IMR-90 (cell line): ENCODE results near the gene DAPK1. TPM values are rescaled to one million over a fixed set of nuclear protein-coding genes. Genes with fewer than 3 reads are reported as not detected.

Experiments
- ATAC-seq: fragments of 200-7000 bp; cut with Tn5 transposase; 2 replicates; pipeline ENCODE4 v1.9.1; 2020; ENCODE audit warnings: low read depth, mild to moderate bottlenecking, moderate library complexity
- BruUV-seq: library from RNA; stranded (reverse); fragments of 400-500 nt; replicated peaks from 2 replicates; lab custom pipeline; 2021; lab: Mats Ljungman, UMichigan
- CTCF ChIA-PET: fragments of 300-600 bp; formaldehyde crosslinking; extraction: SDS; loops from one replicate; lab custom pipeline; 2021; ENCODE audit warnings: antibody characterized with exemption; lab: Yijun Ruan, JAX
- POLR2A ChIA-PET: fragments of 300-600 bp; sonication (Branson Sonifier 250); formaldehyde crosslinking; loops from one replicate; lab custom pipeline; 2022; ENCODE audit warnings: antibody characterized with exemption; ENCODE audit not compliant: unreplicated experiment; lab: Charles Lee
- DNase-seq: peaks from one replicate; pipeline ENCODE4 v3.0.0; 2013
- H2AFZ ChIP-seq: replicated peaks from 2 replicates; pipeline ENCODE3; 2013; ENCODE audit warnings: low read length, mild to moderate bottlenecking; ENCODE audit not compliant: poor library complexity
- H2AK5ac ChIP-seq: 2 replicates; pipeline ENCODE4 v1.6.1; 2013; ENCODE audit warnings: low read depth, low read length, inconsistent platforms
- H2AK9ac ChIP-seq: replicated peaks from 2 replicates; pipeline ENCODE3; 2013; ENCODE audit warnings: mild to moderate bottlenecking, low read depth, low read length, moderate library complexity; ENCODE audit not compliant: poor library complexity
- H2BK120ac ChIP-seq: 2 replicates; pipeline ENCODE4 v1.6.1; 2013; ENCODE audit warnings: low read depth, low read length, inconsistent platforms
- H2BK15ac ChIP-seq: 3 replicates; pipeline ENCODE4 v1.6.1; 2013; ENCODE audit warnings: low read depth, low read length, inconsistent platforms
- H2BK20ac ChIP-seq: 2 replicates; pipeline ENCODE4 v1.6.1; 2013; ENCODE audit warnings: low read depth, mild to moderate bottlenecking, inconsistent platforms, low read length, moderate library complexity
- H2BK5ac ChIP-seq: 2 replicates; pipeline ENCODE4 v1.6.1; 2013; ENCODE audit warnings: mild to moderate bottlenecking, low read depth, low read length, inconsistent platforms; ENCODE audit not compliant: poor library complexity, severe bottlenecking
- H3K14ac ChIP-seq: replicated peaks from 2 replicates; pipeline ENCODE4 v1.6.1; 2013; ENCODE audit warnings: low read depth, low read length, inconsistent platforms
- H3K18ac ChIP-seq: 2 replicates; pipeline ENCODE4 v1.6.1; 2013; ENCODE audit warnings: low read depth, low read length, control low read depth
- H3K23ac ChIP-seq: 2 replicates; pipeline ENCODE4 v1.6.1; 2013; ENCODE audit warnings: low read depth, low read length, inconsistent platforms
- H3K27ac ChIP-seq: 2 replicates; pipeline ENCODE4 v1.5.1; 2013; ENCODE audit warnings: mild to moderate bottlenecking, control low read depth, low read length; ENCODE audit not compliant: insufficient read depth
- H3K27me3 ChIP-seq: 2 replicates; pipeline ENCODE4 v1.6.1; 2013; ENCODE audit warnings: low read length; ENCODE audit not compliant: control insufficient read depth, insufficient read depth
- H3K36me3 ChIP-seq: 2 replicates; pipeline ENCODE4 v1.6.1; 2013; ENCODE audit warnings: low read length, mixed read lengths; ENCODE audit not compliant: control insufficient read depth, insufficient read depth
- H3K4ac ChIP-seq: 2 replicates; pipeline ENCODE4 v1.6.1; 2013; ENCODE audit warnings: low read depth, low read length, inconsistent platforms
- H3K4me1 ChIP-seq: 2 replicates; pipeline ENCODE4 v1.6.1; 2013; ENCODE audit warnings: low read length, mixed read lengths; ENCODE audit not compliant: control insufficient read depth, insufficient read depth
- H3K4me2 ChIP-seq: 2 replicates; pipeline ENCODE4 v1.6.1; 2013; ENCODE audit warnings: low read depth, mild to moderate bottlenecking, control low read depth, low read length, moderate library complexity
- H3K4me3 ChIP-seq: 2 replicates; pipeline ENCODE4 v1.5.1; 2013; ENCODE audit warnings: low read depth, mild to moderate bottlenecking, control low read depth, low read length, moderate library complexity; ENCODE audit not compliant: insufficient read depth
- H3K56ac ChIP-seq: 2 replicates; pipeline ENCODE4 v1.6.1; 2013; ENCODE audit warnings: low read length, inconsistent platforms; ENCODE audit not compliant: insufficient read depth; ENCODE audit errors: extremely low read depth
- H3K79me1 ChIP-seq, 2 experiments: 2 replicates each; pipeline ENCODE4 v1.6.1; 2013; ENCODE audit warnings: low read length in 2 of 2, inconsistent platforms in 1 of 2, low read depth in 1 of 2
- H3K9ac ChIP-seq: 2 replicates; pipeline ENCODE4 v1.6.1; 2013; ENCODE audit warnings: low read depth, low read length, control low read depth
- H3K9me1 ChIP-seq: 2 replicates; pipeline ENCODE4 v1.6.1; 2013; ENCODE audit warnings: low read length, inconsistent platforms; ENCODE audit not compliant: insufficient read depth
- H3K9me3 ChIP-seq: 2 replicates; pipeline ENCODE4 v1.6.1; 2013; ENCODE audit warnings: low read length; ENCODE audit not compliant: control insufficient read depth, insufficient read depth
- H4K20me1 ChIP-seq: 2 replicates; pipeline ENCODE4 v1.6.1; 2013; ENCODE audit warnings: low read length, inconsistent platforms; ENCODE audit not compliant: insufficient read depth
- H4K5ac ChIP-seq: 2 replicates; pipeline ENCODE4 v1.6.1; 2013; ENCODE audit warnings: mild to moderate bottlenecking, low read depth, low read length, control low read depth
- H4K8ac ChIP-seq, 2 experiments: 2 replicates each; pipeline ENCODE4 v1.6.1; 2013; ENCODE audit warnings: low read depth in 2 of 2, low read length in 2 of 2, control low read depth in 1 of 2, inconsistent platforms in 1 of 2
- H4K91ac ChIP-seq: 2 replicates; pipeline ENCODE4 v1.6.1; 2013; ENCODE audit warnings: low read depth, low read length, inconsistent platforms; ENCODE audit not compliant: insufficient read depth
- CEBPB ChIP-seq: IDR thresholded peaks from 2 replicates; pipeline ENCODE4 v1.6.1; 2012; ENCODE audit warnings: low read depth, low read length, improper control_type of control experiment
- CHD1 ChIP-seq: IDR thresholded peaks from 2 replicates; pipeline ENCODE4 v1.6.1; 2012; ENCODE audit warnings: low read depth, low read length, improper control_type of control experiment
- CTCF ChIP-seq: conservative IDR thresholded peaks from 2 replicates; pipeline ENCODE4 v1.5.1; 2012; ENCODE audit warnings: mild to moderate bottlenecking, low read depth, low read length, improper control_type of control experiment
- ELK1 ChIP-seq: fragments of 150-350 bp; IDR thresholded peaks from 2 replicates; pipeline ENCODE4 v1.6.1; 2016; ENCODE audit warnings: low read depth, mild to moderate bottlenecking, low read length, moderate library complexity, borderline replicate concordance
- MXI1 ChIP-seq: IDR thresholded peaks from 2 replicates; pipeline ENCODE4 v1.6.1; 2012; ENCODE audit warnings: low read depth, mild to moderate bottlenecking, low read length, moderate library complexity, borderline replicate concordance
- POLR2A ChIP-seq: IDR thresholded peaks from 2 replicates; pipeline ENCODE4 v1.6.1; 2012; ENCODE audit warnings: mild to moderate bottlenecking, low read depth, low read length
- RFX5 ChIP-seq: IDR thresholded peaks from 2 replicates; pipeline ENCODE4 v1.8.0; 2012; ENCODE audit warnings: low read depth, mild to moderate bottlenecking, low read length, moderate library complexity
- SMC3 ChIP-seq: fragments of 150-350 bp; IDR thresholded peaks from 2 replicates; pipeline ENCODE4 v1.6.1; 2016; ENCODE audit warnings: low read depth, mild to moderate bottlenecking, antibody characterized with exemption, low read length, moderate library complexity
- USF2 ChIP-seq: fragments of 150-350 bp; IDR thresholded peaks from 2 replicates; pipeline ENCODE4 v1.6.1; 2017; ENCODE audit warnings: mild to moderate bottlenecking, antibody characterized with exemption, low read length, low read depth
- WGBS, 2 experiments: methylation state at CpG; one replicate each; pipeline versions ENCODE4 v1.1.5 to v1.1.7; 2013; ENCODE audit warnings: missing lambda C conversion rate in 2 of 2; ENCODE audit not compliant: insufficient read length in 1 of 2; ENCODE audit errors: extremely low coverage in 2 of 2; 5-methylcytosine and 5-hydroxymethylcytosine counted together
- dilution Hi-C: fragments of 300-500 bp; cut with HindIII; formaldehyde crosslinking; loops from one replicate; pipeline ENCODE4 v1.14.3; 2018; ENCODE audit warnings: low sequenced_read_pairs; ENCODE audit not compliant: unreplicated experiment
- in situ Hi-C: fragments of 300-500 bp; cut with MboI; formaldehyde crosslinking; loops from 3 replicates; pipeline ENCODE4 v1.14.3; 2019; ENCODE audit warnings: low sequenced_read_pairs, inconsistent platforms, mixed read lengths
- intact Hi-C: fragments of 100-400 bp; cut with micrococcal nuclease; formaldehyde crosslinking; loops from 2 replicates; pipeline ENCODE4 v1.10.0; 2022
- polyA plus RNA-seq, 3 experiments: library from polyadenylated mRNA; depleted of rRNA; stranded (reverse); fragments of >200 nt; gene quantifications; 2 replicates each; pipeline ENCODE4 v1.2.3, GENCODE V29; 2012; ENCODE audit warnings: low replicate concordance in 1 of 3
- total RNA-seq: library from RNA; depleted of rRNA; stranded (reverse); fragments of >200 nt; gene quantifications from 2 replicates; pipeline ENCODE4 v1.2.3, GENCODE V29; 2012

Gene DAPK1
- total and polyA plus RNA-seq, 2 of the 4 experiments (the other 2 are of a cell fraction), result under 0.01 to 0.03 TPM

GRCh38 chr9:87661241-87661640, 163.6 kb downstream of the DAPK1 start:
- Histone ChIP-seq H2AFZ (no peak overlapping the region), H4K5ac (no peak overlapping the region), H3K4ac (no peak overlapping the region), H3K9me1 (no peaks in the 10 kb centered on the region), H2BK120ac (no peak overlapping the region), H2AK9ac (no peak overlapping the region), H2AK5ac (no peak overlapping the region), H2BK5ac (no peak overlapping the region), H3K14ac (no peak overlapping the region), H3K9ac (no peak overlapping the region), H4K20me1 (no peaks in the 10 kb centered on the region), H3K27me3 (no peaks in the 10 kb centered on the region; the same call in 1 of the 2 replicates), H3K27ac (no peak overlapping the region), H3K79me1 (no peaks in the 10 kb centered on the region), H3K36me3 (no peaks in the 10 kb centered on the region), H3K56ac (no peak overlapping the region), H3K23ac (no peak overlapping the region), H3K18ac (no peak overlapping the region), H3K4me2 (no peak overlapping the region), H2BK15ac (no peak overlapping the region), H2BK20ac (no peak overlapping the region), H4K91ac (no peak overlapping the region), H3K4me3 (no peak overlapping the region), H3K4me1 (no peaks in the 10 kb centered on the region), H4K8ac (no peak overlapping the region), H3K9me3 (no peaks in the 10 kb centered on the region)
- intact Hi-C loops, result loop anchor here (5.0 kb wide), 3 partner anchors 714 to 1229 kb away; partner anchors contain the start of gene GAS1
- in situ Hi-C loops, result loop anchor here (5.0 to 10.0 kb wide), 2 partner anchors 324 to 1246 kb away; no protein-coding TSS in a partner anchor
- BruUV-seq, result no TSS peak
- no peak for TF ChIP-seq CEBPB
- TF ChIP-seq POLR2A, result no peak
- TF ChIP-seq RFX5, result no peak
- TF ChIP-seq SMC3, result no peak
- TF ChIP-seq ELK1, result no peak
- no peak for TF ChIP-seq USF2
- no peak for TF ChIP-seq CTCF
- no peak for TF ChIP-seq MXI1
- no peak for TF ChIP-seq CHD1
- ATAC-seq (no peak), DNase-seq (no peak)
- dilution Hi-C loops, result loop anchor here (10.0 kb wide), 1 partner anchor 326 kb away; no protein-coding TSS in a partner anchor
- ChIA-PET CTCF (no interaction called here), POLR2A (no interaction called here)
- no CpG with 5 or more reads among the region's 1 CpG for WGBS, 2 experiments
